ENCODE measurements around the gene HOXC12.

DNA sequence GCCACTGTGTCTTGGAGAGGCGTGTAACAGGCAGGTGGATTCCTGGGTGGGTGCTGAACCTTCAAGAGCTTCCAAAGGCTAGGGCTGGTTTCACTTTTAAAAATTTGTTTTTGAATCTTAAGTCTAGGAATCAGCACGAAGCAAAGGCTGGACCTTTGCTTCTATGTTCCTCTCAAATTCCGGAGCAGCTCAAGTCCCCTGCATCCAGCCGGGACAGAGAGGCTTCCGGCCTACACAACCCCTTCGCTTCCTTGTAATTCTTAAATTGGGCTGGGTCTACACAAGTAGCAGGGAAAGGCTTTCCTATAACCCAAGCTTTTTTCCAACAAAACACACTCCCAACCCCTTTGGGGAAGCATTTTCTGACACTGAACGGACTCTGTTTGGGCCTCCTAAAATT lies 8.3 kb downstream of the HOXC12 start:
- TF ChIP-seq YY1 (IDR thresholded peaks at IDR 0.05; ENCODE audit: low read depth) = no peak
- TF ChIP-seq, protein P1, sequence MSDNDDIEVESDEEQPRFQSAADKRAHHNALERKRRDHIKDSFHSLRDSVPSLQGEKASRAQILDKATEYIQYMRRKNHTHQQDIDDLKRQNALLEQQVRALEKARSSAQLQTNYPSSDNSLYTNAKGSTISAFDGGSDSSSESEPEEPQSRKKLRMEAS (IDR thresholded peaks at IDR 0.05) = no peak
- TF ChIP-seq, protein P2, sequence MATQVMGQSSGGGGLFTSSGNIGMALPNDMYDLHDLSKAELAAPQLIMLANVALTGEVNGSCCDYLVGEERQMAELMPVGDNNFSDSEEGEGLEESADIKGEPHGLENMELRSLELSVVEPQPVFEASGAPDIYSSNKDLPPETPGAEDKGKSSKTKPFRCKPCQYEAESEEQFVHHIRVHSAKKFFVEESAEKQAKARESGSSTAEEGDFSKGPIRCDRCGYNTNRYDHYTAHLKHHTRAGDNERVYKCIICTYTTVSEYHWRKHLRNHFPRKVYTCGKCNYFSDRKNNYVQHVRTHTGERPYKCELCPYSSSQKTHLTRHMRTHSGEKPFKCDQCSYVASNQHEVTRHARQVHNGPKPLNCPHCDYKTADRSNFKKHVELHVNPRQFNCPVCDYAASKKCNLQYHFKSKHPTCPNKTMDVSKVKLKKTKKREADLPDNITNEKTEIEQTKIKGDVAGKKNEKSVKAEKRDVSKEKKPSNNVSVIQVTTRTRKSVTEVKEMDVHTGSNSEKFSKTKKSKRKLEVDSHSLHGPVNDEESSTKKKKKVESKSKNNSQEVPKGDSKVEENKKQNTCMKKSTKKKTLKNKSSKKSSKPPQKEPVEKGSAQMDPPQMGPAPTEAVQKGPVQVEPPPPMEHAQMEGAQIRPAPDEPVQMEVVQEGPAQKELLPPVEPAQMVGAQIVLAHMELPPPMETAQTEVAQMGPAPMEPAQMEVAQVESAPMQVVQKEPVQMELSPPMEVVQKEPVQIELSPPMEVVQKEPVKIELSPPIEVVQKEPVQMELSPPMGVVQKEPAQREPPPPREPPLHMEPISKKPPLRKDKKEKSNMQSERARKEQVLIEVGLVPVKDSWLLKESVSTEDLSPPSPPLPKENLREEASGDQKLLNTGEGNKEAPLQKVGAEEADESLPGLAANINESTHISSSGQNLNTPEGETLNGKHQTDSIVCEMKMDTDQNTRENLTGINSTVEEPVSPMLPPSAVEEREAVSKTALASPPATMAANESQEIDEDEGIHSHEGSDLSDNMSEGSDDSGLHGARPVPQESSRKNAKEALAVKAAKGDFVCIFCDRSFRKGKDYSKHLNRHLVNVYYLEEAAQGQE (IDR thresholded peaks at IDR 0.05; ENCODE audit: low read depth) = no peak
- no peak for TF ChIP-seq TAF1 (IDR thresholded peaks at IDR 0.05; ENCODE audit: low read depth)
- TF ChIP-seq EP300 (IDR thresholded peaks at IDR 0.05; ENCODE audit: borderline replicate concordance) = no peak
